Heart left ventricle (tissue), 16 donors: ENCODE data around the gene MGAT3. TPM values are rescaled to one million over a fixed set of nuclear protein-coding genes. Genes with fewer than 3 reads are reported as not detected.

Experiments
- ATAC-seq, 4 donors: fragments of 200-7000 bp; cut with Tn5 transposase; one replicate each; pipeline ENCODE4 v1.9.1; 2020 to 2022; ENCODE audit warnings: moderate library complexity in 4 of 4, mild to moderate bottlenecking in 3 of 4, moderate number of reproducible peaks in 1 of 4
- DNase-seq, 5 donors: peaks; one replicate each; pipeline ENCODE4 v3.0.0-alpha.2; 2020
- H3K27ac ChIP-seq, 12 donors: fragments of 200-600 bp; sonication (generic) in 4 of 12; one replicate each; pipeline versions ENCODE4 v1.5.0 to v1.8.0; 2016 to 2022; ENCODE audit warnings: mild to moderate bottlenecking in 2 of 12
- H3K27me3 ChIP-seq, 9 donors: fragments of 200-600 bp; sonication (generic) in 2 of 9; one replicate each; pipeline versions ENCODE4 v1.5.1 to v1.8.0; 2016 to 2022; ENCODE audit warnings: mild to moderate bottlenecking in 3 of 9
- H3K36me3 ChIP-seq, 9 donors: fragments of 200-600 bp; sonication (generic) in 2 of 9; one replicate each; pipeline versions ENCODE4 v1.5.0 to v1.8.0; 2018 to 2022; ENCODE audit warnings: mild to moderate bottlenecking in 2 of 9
- H3K4me1 ChIP-seq, 12 donors: fragments of 200-600 bp; sonication (generic) in 4 of 12; one replicate each; pipeline versions ENCODE4 v1.5.0 to v1.8.0; 2016 to 2022; ENCODE audit warnings: mild to moderate bottlenecking in 3 of 12
- H3K4me3 ChIP-seq, 12 donors: fragments of 200-600 bp; sonication (generic) in 4 of 12; one replicate each; pipeline versions ENCODE4 v1.5.0 to v1.8.0; 2017 to 2022; ENCODE audit warnings: mild to moderate bottlenecking in 9 of 12, moderate library complexity in 4 of 12
- H3K9me3 ChIP-seq, 12 donors: fragments of 200-600 bp; sonication (generic) in 4 of 12; one replicate each; pipeline versions ENCODE4 v1.5.0 to v1.8.0; 2016 to 2022; ENCODE audit warnings: mild to moderate bottlenecking in 1 of 12
- POLR2A ChIP-seq, 2 donors: fragments of 450-650 bp; IDR thresholded peaks; one replicate each; pipeline ENCODE4 v1.6.1; 2017; ENCODE audit warnings: antibody characterized with exemption in 2 of 2, mild to moderate bottlenecking in 2 of 2, moderate library complexity in 2 of 2
- WGBS, 4 donors: extraction: QIAGEN DNeasy Blood & Tissue Kit in 2 of 4; methylation state at CpG; one replicate each; pipeline versions ENCODE4 v1.1.5 to v1.1.7; 2013 to 2018; 5-methylcytosine and 5-hydroxymethylcytosine counted together
- intact Hi-C, 10 donors: fragments of 100-400 bp; cut with DNase I; formaldehyde crosslinking; loops; one replicate each; pipeline versions ENCODE4 v1.11.1 to v1.14.2; 2022
- polyA plus RNA-seq, 2 donors: library from polyadenylated mRNA; stranded (reverse); fragments of 200-250 nt; gene quantifications; one replicate each; pipeline ENCODE4 v1.2.3, GENCODE V29; 2013
- total RNA-seq, 9 donors: library from RNA; depleted of rRNA in 2 of 9; stranded (reverse); fragments of >200 nt in 2 of 9; fragmentation: NEBNext Ultra II Directional in 3 of 9; extraction: Animal tissue kit (Norgen Biotek cat#: 25700) in 3 of 9; gene quantifications; one replicate each; pipeline versions ENCODE4 v1.1.0 to v1.2.4, GENCODE V29; 2016 to 2023
- TF ChIP-seq, protein P1 (sequence below), 12 donors: fragments of 200-600 bp; sonication (generic) in 4 of 12; IDR thresholded peaks; one replicate each; pipeline versions ENCODE4 v1.5.0 to v1.8.0; 2018 to 2022; ENCODE audit warnings: antibody characterized with exemption in 12 of 12, mild to moderate bottlenecking in 5 of 12
- donor health status: ischemic (EF 13 %, LVEDD 7.1; RV severe dilation, severe dysfunction).
- donor health status: healthy with polysubstance abuse.
- donor health status: DM: no; HTN: yes; CAD: no.
- donor health status: DM: no; HTN: no; CAD: no.
- donor health status: ischemic (EF 25% LVEDD 6.9; RV normal size, moderate dysfunction).
- donor health status: ischemic (EF 25% LVEDD 5.7; RV mildly dilated, moderate dysfunction).
- donor health status: healthy.
- donor health status: DM: yes; HTN: yes; CAD: no.
- donor health status: ischemic (EF 35%, LVEDD 5.7; RV mildly dilated, moderate dysfunction).
- donor health status: nonischemic (EF 11% LVEDD 7.7; RV severe dilation, severe dysfunction).
- donor health status: DM: yes; HTN: yes; CAD: no.
- donor health status: PGD.
- donor health status: ischemic (EF 29% LVEDD 5.4; RV normal size, mild dysfunction).
- donor health status: nonischemic (EF 23%, LVEDD 6.1; RV moderate dilation, normal function).

Gene MGAT3
- total and polyA plus RNA-seq, 11 donors = 2.2 to 9.9 (median 4.4) TPM

DNA sequence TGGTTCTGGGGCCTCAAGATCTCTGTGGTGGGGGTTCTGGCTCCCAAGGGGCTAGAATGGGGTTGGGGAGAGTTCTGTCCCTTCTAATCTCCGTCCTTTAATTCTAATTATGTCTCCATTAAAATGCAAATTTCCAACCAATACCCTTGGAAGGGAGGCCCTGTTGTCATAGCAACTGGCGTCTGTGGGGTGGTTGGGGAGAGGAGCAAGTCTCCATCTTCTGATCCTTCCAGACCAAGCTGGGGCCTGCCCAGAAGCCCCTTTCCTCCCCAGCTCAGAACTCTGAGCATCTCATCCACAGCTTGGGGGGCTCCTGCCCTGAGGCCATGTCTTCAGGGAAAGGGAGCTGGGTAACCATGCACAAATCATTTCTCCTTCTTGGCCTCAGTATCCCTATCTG is 81.2 kb downstream of the MGAT3 start:
- Histone ChIP-seq H3K9me3 (no peaks in the 10 kb centered on the region), H3K27me3 (peaks cover 0 to 8% (median 0%) of the 10 kb centered on the region in 9 donors), H3K36me3 (no peaks in the 10 kb centered on the region), H3K4me1 (peaks cover 0 to 11% (median 6%) of the 10 kb centered on the region in 12 donors), H3K27ac (no peak overlapping the region), H3K4me3 (no peak overlapping the region)
- 45 to 69% (median 46%) methylated on average over 2 of the region's 2 CpGs for WGBS, 4 donors
- no peak for ATAC-seq
- no peak for DNase-seq
- intact Hi-C loops = loop anchor here in 7 of 10 donors (2.0 to 10.0 kb wide), 7 partner anchors 267 to 807 kb away; partner anchors contain the start of gene ADSL (in 3 of the 7)
- TF ChIP-seq POLR2A (IDR thresholded peaks at IDR 0.05) = no peak
- TF ChIP-seq, protein P1, sequence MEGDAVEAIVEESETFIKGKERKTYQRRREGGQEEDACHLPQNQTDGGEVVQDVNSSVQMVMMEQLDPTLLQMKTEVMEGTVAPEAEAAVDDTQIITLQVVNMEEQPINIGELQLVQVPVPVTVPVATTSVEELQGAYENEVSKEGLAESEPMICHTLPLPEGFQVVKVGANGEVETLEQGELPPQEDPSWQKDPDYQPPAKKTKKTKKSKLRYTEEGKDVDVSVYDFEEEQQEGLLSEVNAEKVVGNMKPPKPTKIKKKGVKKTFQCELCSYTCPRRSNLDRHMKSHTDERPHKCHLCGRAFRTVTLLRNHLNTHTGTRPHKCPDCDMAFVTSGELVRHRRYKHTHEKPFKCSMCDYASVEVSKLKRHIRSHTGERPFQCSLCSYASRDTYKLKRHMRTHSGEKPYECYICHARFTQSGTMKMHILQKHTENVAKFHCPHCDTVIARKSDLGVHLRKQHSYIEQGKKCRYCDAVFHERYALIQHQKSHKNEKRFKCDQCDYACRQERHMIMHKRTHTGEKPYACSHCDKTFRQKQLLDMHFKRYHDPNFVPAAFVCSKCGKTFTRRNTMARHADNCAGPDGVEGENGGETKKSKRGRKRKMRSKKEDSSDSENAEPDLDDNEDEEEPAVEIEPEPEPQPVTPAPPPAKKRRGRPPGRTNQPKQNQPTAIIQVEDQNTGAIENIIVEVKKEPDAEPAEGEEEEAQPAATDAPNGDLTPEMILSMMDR (IDR thresholded peaks at IDR 0.05) = no peak

Other genes with a start within 250 kb of the MGAT3 start
- 10 to 100 TPM; 15.2 to 43.7 (median 21.8) TPM for gene PDGFB, start 212.0 kb upstream of the MGAT3 start, total RNA-seq
- gene PDGFB, start 212.0 kb upstream of the MGAT3 start, polyA plus RNA-seq = 10 to 100 TPM in 1 of 2 donors, 1 to 10 TPM in 1; 9.0 to 21.3 TPM
- 100 to 1,000 TPM; 237 to 911 (median 336) TPM for gene RPL3, start 137.4 kb upstream of the MGAT3 start, total RNA-seq
- 1,000 to 10,000 TPM in 1 of 2 donors, 100 to 1,000 TPM in 1; 329 to 1,765 TPM for gene RPL3, start 137.4 kb upstream of the MGAT3 start, polyA plus RNA-seq
- 10 to 100 TPM; 20.0 to 49.9 (median 38.6) TPM for gene SYNGR1, start 107.0 kb upstream of the MGAT3 start, total RNA-seq
- gene SYNGR1, start 107.0 kb upstream of the MGAT3 start, polyA plus RNA-seq = 10 to 100 TPM; 39.3 to 41.9 TPM
- gene TAB1, start 57.2 kb upstream of the MGAT3 start, total RNA-seq = 10 to 100 TPM; 14.5 to 21.7 (median 17.4) TPM
- 10 to 100 TPM; 17.8 to 18.1 TPM for gene TAB1, start 57.2 kb upstream of the MGAT3 start, polyA plus RNA-seq
- 10 to 100 TPM; 15.4 to 25.2 (median 18.7) TPM for gene MIEF1, start 45.3 kb downstream of the MGAT3 start, total RNA-seq
- 10 to 100 TPM in 1 of 2 donors, 1 to 10 TPM in 1; 6.5 to 22.3 TPM for gene MIEF1, start 45.3 kb downstream of the MGAT3 start, polyA plus RNA-seq
- 100 to 1,000 TPM; 117 to 322 (median 168) TPM for gene ATF4, start 63.5 kb downstream of the MGAT3 start, total RNA-seq
- 100 to 1,000 TPM; 378 to 458 TPM for gene ATF4, start 63.5 kb downstream of the MGAT3 start, polyA plus RNA-seq
- 100 to 1,000 TPM in 2 of 9 donors, 10 to 100 TPM in 7; 33.2 to 108 (median 44.5) TPM for gene RPS19BP1, start 75.7 kb downstream of the MGAT3 start, total RNA-seq
- 100 to 1,000 TPM; 154 to 220 TPM for gene RPS19BP1, start 75.7 kb downstream of the MGAT3 start, polyA plus RNA-seq
- gene CACNA1I, start 113.7 kb downstream of the MGAT3 start, total RNA-seq = under 1 TPM in 3 of 9 donors, not detected in 6; 0.02 to 0.07 (median 0.04) TPM
- under 1 TPM; 0.01 to 0.04 TPM for gene CACNA1I, start 113.7 kb downstream of the MGAT3 start, polyA plus RNA-seq